ENCODE results near the gene KRT78. TPM values are rescaled to one million over a fixed set of nuclear protein-coding genes. Genes with fewer than 3 reads are reported as not detected.

Gene KRT78
- total and polyA plus RNA-seq, 4 donors: 0.06 TPM; not detected in 3

DNA sequence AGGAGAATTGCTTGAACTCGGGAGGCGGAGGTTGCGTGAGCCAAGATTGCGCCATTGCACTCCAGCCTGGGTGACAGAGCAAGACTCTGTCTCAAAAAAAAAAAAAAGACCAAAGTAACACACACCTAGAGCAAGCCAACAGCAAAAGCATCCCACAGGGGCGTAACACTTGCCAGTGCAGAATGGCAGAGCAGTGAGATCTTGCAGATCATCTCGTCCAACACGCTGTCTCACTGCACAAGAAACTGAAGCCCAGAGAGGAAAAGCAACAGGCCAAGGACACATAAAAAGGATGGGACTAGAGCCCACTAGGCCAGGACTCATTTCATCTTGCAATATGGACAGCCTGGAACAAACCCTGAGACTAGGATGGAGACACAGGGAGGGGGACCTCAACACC lies 12.7 kb upstream of the KRT78 start:
- Histone ChIP-seq H3K4me1 (ENCODE audit: control insufficient read depth in 4 of 4, insufficient read depth in 4 of 4, low read length in 3 of 4) (no peaks in the 10 kb centered on the region), H3K27ac (ENCODE audit: low read depth in 1 of 2, low read length in 2 of 2) (no peak overlapping the region), H3K4me3 (ENCODE audit: low read depth in 1 of 3, low read length in 3 of 3) (no peak overlapping the region), H3K36me3 (ENCODE audit: control insufficient read depth in 4 of 4, insufficient read depth in 3 of 4, low read depth in 1 of 4, low read length in 3 of 4) (no peaks in the 10 kb centered on the region), H3K9ac (ENCODE audit: low read depth in 1 of 2, low read length in 2 of 2) (no peak overlapping the region), H3K27me3 (ENCODE audit: control insufficient read depth in 4 of 4, insufficient read depth in 4 of 4, low read length in 3 of 4) (no peaks in the 10 kb centered on the region), H3K9me3 (ENCODE audit: control insufficient read depth in 4 of 4, low read length in 3 of 4) (no peaks in the 10 kb centered on the region)
- DNase-seq (ENCODE audit: low spot score): no peak
- no peak for TF ChIP-seq HNF4A (conservative IDR thresholded peaks at IDR 0.05)
- TF ChIP-seq, protein P1, sequence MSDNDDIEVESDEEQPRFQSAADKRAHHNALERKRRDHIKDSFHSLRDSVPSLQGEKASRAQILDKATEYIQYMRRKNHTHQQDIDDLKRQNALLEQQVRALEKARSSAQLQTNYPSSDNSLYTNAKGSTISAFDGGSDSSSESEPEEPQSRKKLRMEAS (IDR thresholded peaks at IDR 0.05): no peak
- no peak for TF ChIP-seq RXRA (IDR thresholded peaks at IDR 0.05)
- no peak for TF ChIP-seq TAF1 (conservative IDR thresholded peaks at IDR 0.05)
- TF ChIP-seq JUND (IDR thresholded peaks at IDR 0.05): no peak
- no peak for TF ChIP-seq YY1 (IDR thresholded peaks at IDR 0.05)
- 91% methylated on average over 7 of the region's 7 CpGs for WGBS

DNA sequence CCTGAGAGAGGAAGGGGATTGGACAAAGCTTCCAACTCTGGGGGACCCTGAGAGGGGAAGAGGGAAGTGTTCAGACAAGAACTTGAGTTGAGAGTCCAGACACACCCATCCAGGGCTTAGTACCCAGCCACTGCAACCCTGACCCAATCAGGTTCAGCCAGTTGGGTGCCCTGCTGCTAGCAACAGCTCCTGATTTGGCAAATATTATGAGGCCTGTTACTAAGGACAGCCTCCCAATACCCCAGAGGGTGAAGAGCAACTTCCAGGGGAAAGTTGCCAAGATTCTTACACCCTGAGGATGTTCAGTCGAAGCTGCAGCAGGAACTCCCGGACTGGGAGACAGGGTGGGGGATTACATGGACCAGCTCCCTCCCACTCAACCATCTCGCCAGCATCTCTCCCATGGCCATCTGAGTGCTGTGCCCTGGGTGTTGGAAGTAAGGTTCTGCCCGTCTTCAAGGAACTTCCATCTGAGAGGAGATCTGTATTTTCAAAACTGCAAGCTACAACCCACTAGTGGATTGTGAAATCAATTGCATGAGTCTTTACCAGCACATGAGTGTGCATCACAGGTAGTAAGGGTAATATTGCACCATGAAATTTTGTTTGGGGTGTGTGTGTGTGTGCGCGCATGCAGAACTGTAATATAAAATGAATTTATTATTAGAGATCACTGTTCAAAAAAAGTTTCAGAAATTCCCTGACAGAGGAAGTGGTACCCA lies 11.5 kb upstream of the KRT78 start:
- H3K27me3 ChIP-seq (ENCODE audit: control insufficient read depth in 4 of 4, insufficient read depth in 4 of 4, low read length in 3 of 4): no peaks in the 10 kb centered on the region
- no peak overlapping the region for H3K27ac ChIP-seq (ENCODE audit: low read depth in 1 of 2, low read length in 2 of 2)
- TF ChIP-seq, protein P2, sequence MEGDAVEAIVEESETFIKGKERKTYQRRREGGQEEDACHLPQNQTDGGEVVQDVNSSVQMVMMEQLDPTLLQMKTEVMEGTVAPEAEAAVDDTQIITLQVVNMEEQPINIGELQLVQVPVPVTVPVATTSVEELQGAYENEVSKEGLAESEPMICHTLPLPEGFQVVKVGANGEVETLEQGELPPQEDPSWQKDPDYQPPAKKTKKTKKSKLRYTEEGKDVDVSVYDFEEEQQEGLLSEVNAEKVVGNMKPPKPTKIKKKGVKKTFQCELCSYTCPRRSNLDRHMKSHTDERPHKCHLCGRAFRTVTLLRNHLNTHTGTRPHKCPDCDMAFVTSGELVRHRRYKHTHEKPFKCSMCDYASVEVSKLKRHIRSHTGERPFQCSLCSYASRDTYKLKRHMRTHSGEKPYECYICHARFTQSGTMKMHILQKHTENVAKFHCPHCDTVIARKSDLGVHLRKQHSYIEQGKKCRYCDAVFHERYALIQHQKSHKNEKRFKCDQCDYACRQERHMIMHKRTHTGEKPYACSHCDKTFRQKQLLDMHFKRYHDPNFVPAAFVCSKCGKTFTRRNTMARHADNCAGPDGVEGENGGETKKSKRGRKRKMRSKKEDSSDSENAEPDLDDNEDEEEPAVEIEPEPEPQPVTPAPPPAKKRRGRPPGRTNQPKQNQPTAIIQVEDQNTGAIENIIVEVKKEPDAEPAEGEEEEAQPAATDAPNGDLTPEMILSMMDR (IDR thresholded peaks at IDR 0.05; ENCODE audit: low read depth, low read length, missing input control): no peak
- TF ChIP-seq TAF1 (conservative IDR thresholded peaks at IDR 0.05) (no peak), HNF4G (IDR thresholded peaks at IDR 0.05) (no peak), SP1 (IDR thresholded peaks at IDR 0.05) (no peak), GABPA (IDR thresholded peaks at IDR 0.05 in 1 of 2, conservative IDR thresholded peaks at IDR 0.05 in 1 of 2) (no peak), NR2F2 (IDR thresholded peaks at IDR 0.05) (no peak), YY1 (IDR thresholded peaks at IDR 0.05) (no peak), RXRA (IDR thresholded peaks at IDR 0.05) (no peak), JUND (IDR thresholded peaks at IDR 0.05) (no peak), FOXA1 (IDR thresholded peaks at IDR 0.05) (no peak), FOXA2 (IDR thresholded peaks at IDR 0.05) (no peak), EGR1 (IDR thresholded peaks at IDR 0.05; ENCODE audit: low read depth in 2 of 2) (no peak), HNF4A (conservative IDR thresholded peaks at IDR 0.05) (no peak)
- TF ChIP-seq, protein P3, sequence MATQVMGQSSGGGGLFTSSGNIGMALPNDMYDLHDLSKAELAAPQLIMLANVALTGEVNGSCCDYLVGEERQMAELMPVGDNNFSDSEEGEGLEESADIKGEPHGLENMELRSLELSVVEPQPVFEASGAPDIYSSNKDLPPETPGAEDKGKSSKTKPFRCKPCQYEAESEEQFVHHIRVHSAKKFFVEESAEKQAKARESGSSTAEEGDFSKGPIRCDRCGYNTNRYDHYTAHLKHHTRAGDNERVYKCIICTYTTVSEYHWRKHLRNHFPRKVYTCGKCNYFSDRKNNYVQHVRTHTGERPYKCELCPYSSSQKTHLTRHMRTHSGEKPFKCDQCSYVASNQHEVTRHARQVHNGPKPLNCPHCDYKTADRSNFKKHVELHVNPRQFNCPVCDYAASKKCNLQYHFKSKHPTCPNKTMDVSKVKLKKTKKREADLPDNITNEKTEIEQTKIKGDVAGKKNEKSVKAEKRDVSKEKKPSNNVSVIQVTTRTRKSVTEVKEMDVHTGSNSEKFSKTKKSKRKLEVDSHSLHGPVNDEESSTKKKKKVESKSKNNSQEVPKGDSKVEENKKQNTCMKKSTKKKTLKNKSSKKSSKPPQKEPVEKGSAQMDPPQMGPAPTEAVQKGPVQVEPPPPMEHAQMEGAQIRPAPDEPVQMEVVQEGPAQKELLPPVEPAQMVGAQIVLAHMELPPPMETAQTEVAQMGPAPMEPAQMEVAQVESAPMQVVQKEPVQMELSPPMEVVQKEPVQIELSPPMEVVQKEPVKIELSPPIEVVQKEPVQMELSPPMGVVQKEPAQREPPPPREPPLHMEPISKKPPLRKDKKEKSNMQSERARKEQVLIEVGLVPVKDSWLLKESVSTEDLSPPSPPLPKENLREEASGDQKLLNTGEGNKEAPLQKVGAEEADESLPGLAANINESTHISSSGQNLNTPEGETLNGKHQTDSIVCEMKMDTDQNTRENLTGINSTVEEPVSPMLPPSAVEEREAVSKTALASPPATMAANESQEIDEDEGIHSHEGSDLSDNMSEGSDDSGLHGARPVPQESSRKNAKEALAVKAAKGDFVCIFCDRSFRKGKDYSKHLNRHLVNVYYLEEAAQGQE (IDR thresholded peaks at IDR 0.05): no peak
- TF ChIP-seq, protein P1 (IDR thresholded peaks at IDR 0.05): no peak
- TF ChIP-seq, protein P4, sequence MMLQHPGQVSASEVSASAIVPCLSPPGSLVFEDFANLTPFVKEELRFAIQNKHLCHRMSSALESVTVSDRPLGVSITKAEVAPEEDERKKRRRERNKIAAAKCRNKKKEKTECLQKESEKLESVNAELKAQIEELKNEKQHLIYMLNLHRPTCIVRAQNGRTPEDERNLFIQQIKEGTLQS (IDR thresholded peaks at IDR 0.05): no peak
- TF ChIP-seq, protein P5, sequence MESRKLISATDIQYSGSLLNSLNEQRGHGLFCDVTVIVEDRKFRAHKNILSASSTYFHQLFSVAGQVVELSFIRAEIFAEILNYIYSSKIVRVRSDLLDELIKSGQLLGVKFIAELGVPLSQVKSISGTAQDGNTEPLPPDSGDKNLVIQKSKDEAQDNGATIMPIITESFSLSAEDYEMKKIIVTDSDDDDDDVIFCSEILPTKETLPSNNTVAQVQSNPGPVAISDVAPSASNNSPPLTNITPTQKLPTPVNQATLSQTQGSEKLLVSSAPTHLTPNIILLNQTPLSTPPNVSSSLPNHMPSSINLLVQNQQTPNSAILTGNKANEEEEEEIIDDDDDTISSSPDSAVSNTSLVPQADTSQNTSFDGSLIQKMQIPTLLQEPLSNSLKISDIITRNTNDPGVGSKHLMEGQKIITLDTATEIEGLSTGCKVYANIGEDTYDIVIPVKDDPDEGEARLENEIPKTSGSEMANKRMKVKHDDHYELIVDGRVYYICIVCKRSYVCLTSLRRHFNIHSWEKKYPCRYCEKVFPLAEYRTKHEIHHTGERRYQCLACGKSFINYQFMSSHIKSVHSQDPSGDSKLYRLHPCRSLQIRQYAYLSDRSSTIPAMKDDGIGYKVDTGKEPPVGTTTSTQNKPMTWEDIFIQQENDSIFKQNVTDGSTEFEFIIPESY (IDR thresholded peaks at IDR 0.05): no peak
- no peak overlapping the region for H3K4me3 ChIP-seq (ENCODE audit: low read depth in 1 of 3, low read length in 3 of 3)
- no peak for DNase-seq (ENCODE audit: low spot score)
- H3K4me1 ChIP-seq (ENCODE audit: control insufficient read depth in 4 of 4, insufficient read depth in 4 of 4, low read length in 3 of 4): no peaks in the 10 kb centered on the region
- no peak overlapping the region for H3K9ac ChIP-seq (ENCODE audit: low read depth in 1 of 2, low read length in 2 of 2)
- WGBS: 83% methylated on average over 6 of the region's 6 CpGs
- no peaks in the 10 kb centered on the region for H3K36me3 ChIP-seq (ENCODE audit: control insufficient read depth in 4 of 4, insufficient read depth in 3 of 4, low read depth in 1 of 4, low read length in 3 of 4)
- no peaks in the 10 kb centered on the region for H3K9me3 ChIP-seq (ENCODE audit: control insufficient read depth in 4 of 4, low read length in 3 of 4)
